Activated B cell treated with CpG ODN at 0.5 μM for 24 hours (primary cell): ENCODE measurements around the gene ADARB1. TPM values are rescaled to one million over a fixed set of nuclear protein-coding genes. Genes with fewer than 3 reads are reported as not detected.

ENCODE experiments used
- ATAC-seq: fragments of 200-7000 bp; cut with Tn5 transposase; one replicate; pipeline ENCODE4 v1.10.0; 2021; ENCODE audit warnings: low read depth, mild to moderate bottlenecking, moderate library complexity
- CTCF ChIA-PET: fragments of 350-600 bp; sonication (Branson Sonifier 250); formaldehyde crosslinking; loops from one replicate; lab custom pipeline; 2021; ENCODE audit warnings: antibody characterized with exemption; lab: Charles Lee
- POLR2A ChIA-PET: fragments of 350-600 bp; sonication (Branson Sonifier 250); formaldehyde crosslinking; loops from one replicate; lab custom pipeline; 2021; ENCODE audit warnings: antibody characterized with exemption; lab: Charles Lee
- DNase-seq: peaks from one replicate; pipeline ENCODE4 v3.0.0; 2022
- H3K27ac Mint-ChIP-seq: one replicate; pipeline ENCODE4 v1.8.0; 2020; ENCODE audit warnings: mixed read lengths
- H3K27me3 Mint-ChIP-seq: one replicate; pipeline ENCODE4 v1.8.0; 2021; ENCODE audit warnings: mixed read lengths
- H3K36me3 Mint-ChIP-seq: one replicate; pipeline ENCODE4 v1.8.0; 2021; ENCODE audit warnings: low read depth, mixed read lengths
- H3K4me1 Mint-ChIP-seq: one replicate; pipeline ENCODE4 v1.8.0; 2021; ENCODE audit warnings: mixed read lengths
- H3K4me3 Mint-ChIP-seq: one replicate; pipeline ENCODE4 v1.8.0; 2020; ENCODE audit warnings: mild to moderate bottlenecking, mixed read lengths
- H3K9me3 Mint-ChIP-seq: one replicate; pipeline ENCODE4 v1.8.0; 2020; ENCODE audit warnings: mixed read lengths
- CTCF ChIP-seq: fragments of 200-600 bp; IDR thresholded peaks from one replicate; pipeline ENCODE4 v1.8.0; 2022; ENCODE audit warnings: antibody characterized with exemption, mild to moderate bottlenecking
- intact Hi-C: fragments of 100-400 bp; cut with micrococcal nuclease; formaldehyde crosslinking; loops from one replicate; pipeline ENCODE4 v1.15.1; 2024
- total RNA-seq: library from RNA; stranded (reverse); gene quantifications from 2 replicates; pipeline ENCODE4 v1.2.3, GENCODE V29; 2022

Gene ADARB1
- total RNA-seq, 1 donor from 2014 or later, result 22.6 TPM

- intact Hi-C loops, result loop anchor here (5.0 kb wide), 1 partner anchor 539 kb away; no protein-coding TSS in a partner anchor
- Mint-ChIP-seq H3K27ac (peak overlapping the region; percentile 74), H3K4me3 (peak overlapping the region; percentile 28), H3K36me3 (no peaks in the 10 kb centered on the region), H3K4me1 (peaks cover 96% of the 10 kb centered on the region), H3K27me3 (no peaks in the 10 kb centered on the region), H3K9me3 (no peaks in the 10 kb centered on the region)
- no peak for TF ChIP-seq CTCF
- ATAC-seq (no peak), DNase-seq (no peak)
- ChIA-PET POLR2A (interaction anchor here (1.1 kb wide), 1 partner anchor 19 kb away, joined by 3 read pairs; no protein-coding TSS in a partner anchor), CTCF (interaction anchor here (0.6 to 12.5 kb wide), 4 partner anchors 16 to 156 kb away, joined by 3 to 212 read pairs (median 12); no protein-coding TSS in a partner anchor)
Observed at GRCh38 chr21:45105906-45106485, 31.6 kb downstream of the ADARB1 start.

- CTCF ChIA-PET, result interaction anchor here (1.7 to 12.5 kb wide), 2 partner anchors 11 to 20 kb away, joined by 4 to 212 read pairs; no protein-coding TSS in a partner anchor
- POLR2A ChIA-PET, result no interaction called here
- no peak overlapping the region for H3K4me3 Mint-ChIP-seq
Observed at GRCh38 chr21:45108034-45108790, 33.8 kb downstream of the ADARB1 start.

GRCh38 chr21:45108808-45109781 is 34.7 kb downstream of the ADARB1 start:
- H3K4me1 Mint-ChIP-seq, result peaks cover 99% of the 10 kb centered on the region
- DNase-seq, result no peak
- H3K36me3 Mint-ChIP-seq, result no peaks in the 10 kb centered on the region
- H3K27ac Mint-ChIP-seq, result peak overlapping the region; percentile 90
- TF ChIP-seq CTCF, result no peak
- no peaks in the 10 kb centered on the region for H3K27me3 Mint-ChIP-seq
- intact Hi-C loops, result loop anchor here (5.0 kb wide), 1 partner anchor 542 kb away; no protein-coding TSS in a partner anchor
- no peaks in the 10 kb centered on the region for H3K9me3 Mint-ChIP-seq
- ATAC-seq, result no peak
- POLR2A ChIA-PET, result interaction anchor here (0.8 to 2.0 kb wide), 11 partner anchors 10 to 236 kb away, joined by 3 to 9 read pairs (median 5); partner anchors contain the start of genes PTTG1IP and SLX9
- CTCF ChIA-PET, result interaction anchor here (1.0 to 12.5 kb wide), 5 partner anchors 10 to 28 kb away, joined by 4 to 212 read pairs (median 4); no protein-coding TSS in a partner anchor
- peak overlapping the region; percentile 82 for H3K4me3 Mint-ChIP-seq

More at GRCh38 chr21:45108034-45108790, 33.8 kb downstream of the ADARB1 start:
- intact Hi-C loops, result loop anchor here (5.0 kb wide), 1 partner anchor 541 kb away; no protein-coding TSS in a partner anchor
- no peaks in the 10 kb centered on the region for H3K36me3 Mint-ChIP-seq
- H3K9me3 Mint-ChIP-seq, result no peaks in the 10 kb centered on the region
- H3K27me3 Mint-ChIP-seq, result no peaks in the 10 kb centered on the region
- DNase-seq, result no peak
- no peak overlapping the region for H3K27ac Mint-ChIP-seq
- peaks cover 99% of the 10 kb centered on the region for H3K4me1 Mint-ChIP-seq
- ATAC-seq, result no peak
- TF ChIP-seq CTCF, result no peak

DNA sequence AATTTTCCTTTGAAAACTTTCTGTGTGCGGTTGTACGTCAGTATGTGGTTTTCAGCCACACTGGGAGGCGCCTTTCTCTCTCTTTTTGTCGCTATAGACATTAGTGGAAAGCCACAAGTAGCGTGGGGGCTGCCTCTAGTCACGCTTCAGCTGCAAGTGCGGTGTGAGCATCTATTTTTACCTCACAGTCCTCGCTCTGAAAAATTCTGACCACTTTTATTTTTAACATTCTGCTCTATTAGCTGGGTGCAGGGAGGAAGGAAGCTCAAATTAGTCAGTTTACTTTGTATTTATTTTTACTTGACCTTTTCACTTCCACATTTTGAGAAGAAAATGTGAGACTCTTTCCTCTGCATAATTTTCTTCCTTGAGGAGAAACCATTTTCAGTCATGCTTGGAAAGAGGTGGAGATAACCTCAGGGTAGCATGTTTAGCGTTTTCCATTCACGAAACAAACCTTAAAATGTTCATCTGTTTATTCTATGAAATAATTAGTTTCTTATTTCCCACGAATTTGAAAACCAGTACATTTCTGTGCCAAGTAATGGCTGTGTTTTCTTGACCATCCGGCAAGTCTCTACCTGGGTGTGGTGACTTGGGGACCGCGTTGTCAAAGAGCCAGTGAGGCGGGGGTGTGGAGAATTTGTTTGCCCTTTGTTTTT is 35.6 kb downstream of the ADARB1 start:
- intact Hi-C loops, result loop anchor here (1.0 to 5.0 kb wide), 5 partner anchors 13 to 543 kb away; partner anchors contain the start of gene UBE2G2
- H3K9me3 Mint-ChIP-seq, result no peaks in the 10 kb centered on the region
- CTCF ChIA-PET, result interaction anchor here (0.6 to 3.2 kb wide), 5 partner anchors 11 to 27 kb away, joined by 4 to 37 read pairs (median 4); no protein-coding TSS in a partner anchor
- H3K4me1 Mint-ChIP-seq, result peaks cover 99% of the 10 kb centered on the region
- DNase-seq (peak; percentile 55), ATAC-seq (peak; percentile 84)
- no peaks in the 10 kb centered on the region for H3K36me3 Mint-ChIP-seq
- H3K27ac Mint-ChIP-seq, result peak overlapping the region; percentile 90
- H3K4me3 Mint-ChIP-seq, result peak overlapping the region; percentile 82
- no peak for TF ChIP-seq CTCF
- H3K27me3 Mint-ChIP-seq, result no peaks in the 10 kb centered on the region
- POLR2A ChIA-PET, result interaction anchor here (0.8 to 2.0 kb wide), 11 partner anchors 9 to 237 kb away, joined by 3 to 9 read pairs (median 5); partner anchors contain the start of genes PTTG1IP and SLX9
